Measurements from ENCODE around the gene CXADR. TPM values are rescaled to one million over a fixed set of nuclear protein-coding genes. Genes with fewer than 3 reads are reported as not detected.

The CXADR gene
- total RNA-seq, 1 experiment from 2014 or later = 152 TPM

DNA sequence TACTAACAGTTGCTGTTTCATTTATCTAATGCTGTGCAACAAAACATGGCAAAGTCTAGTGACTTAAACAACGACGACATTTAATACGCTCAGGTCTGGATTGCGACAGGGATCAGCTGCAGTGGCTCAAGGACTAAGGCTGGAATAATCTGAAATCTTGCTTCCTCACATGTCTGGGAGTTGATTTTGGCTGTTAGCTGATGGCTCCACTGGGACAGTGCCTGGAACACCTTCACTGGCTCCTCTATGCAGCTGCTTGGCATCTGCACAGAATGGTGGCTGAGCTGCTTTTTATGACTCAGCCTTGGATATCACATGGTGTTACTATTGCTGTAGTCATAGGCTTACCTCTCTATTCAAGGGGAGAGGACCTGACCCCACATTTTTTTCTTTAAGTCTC is 123.9 kb downstream of the CXADR start:
- H3K4me2 ChIP-seq (ENCODE audit: insufficient read depth, insufficient read length, low read length) = no peak overlapping the region
- no CpG with 5 or more reads among the region's 4 CpGs for WGBS (ENCODE audit: extremely low coverage, insufficient read length, low lambda C conversion rate)

More for the DNA sequence above, 123.9 kb downstream of the CXADR start:
- H3T11ph ChIP-seq (ENCODE audit: low read length) = no peak overlapping the region
- H4K5ac ChIP-seq (ENCODE audit: insufficient read length, low read depth, low read length) = no peak overlapping the region
- H3K27ac ChIP-seq (ENCODE audit: insufficient read length, low read depth, low read length) = no peak overlapping the region
- H4K8ac ChIP-seq (replicated peaks; ENCODE audit: insufficient read length, low read depth, low read length) = no peak overlapping the region
- Mint-ChIP-seq H3K4me3 (no peak overlapping the region), H3K36me3 (ENCODE audit: insufficient read depth in 1 of 3, low read depth in 3 of 3) (peaks cover 2 to 6% (median 3%) of the 10 kb centered on the region in 3 experiments; a peak in 4 of 7 replicates), H3K27ac (no peak overlapping the region), H3K9me3 (peaks cover 4 to 12% of the 10 kb centered on the region in 2 experiments), H3K27me3 (ENCODE audit: low read depth) (no peaks in the 10 kb centered on the region; the same call in 1 of the 2 replicates), H3K4me1 (no peaks in the 10 kb centered on the region)
- no peak for DNase-seq
- H2AFZ ChIP-seq (ENCODE audit: low read length) = no peak overlapping the region
- H3K4ac ChIP-seq (ENCODE audit: low read depth, low read length) = no peak overlapping the region
- H3K9ac ChIP-seq (ENCODE audit: extremely low read depth, insufficient read length, low read length) = no peak overlapping the region
- H2BK12ac ChIP-seq (ENCODE audit: insufficient read length, low read depth, low read length) = no peak overlapping the region
- H3K14ac ChIP-seq (ENCODE audit: insufficient read depth, low read length) = no peak overlapping the region
- no peak overlapping the region for H3K56ac ChIP-seq (ENCODE audit: insufficient read length, low read depth, low read length)
- H3K23ac ChIP-seq (ENCODE audit: insufficient read length, low read depth, low read length) = no peak overlapping the region
- H3K9me3 ChIP-seq (ENCODE audit: control insufficient read depth, low read depth, low read length) = no peaks in the 10 kb centered on the region
- no peak overlapping the region for H2BK20ac ChIP-seq (ENCODE audit: low read depth, low read length, poor library complexity, severe bottlenecking)
- no peak overlapping the region for H3K18ac ChIP-seq (ENCODE audit: insufficient read length, low read depth, low read length)
- H3K79me2 ChIP-seq (ENCODE audit: insufficient read depth, low read length) = no peaks in the 10 kb centered on the region
- H4K91ac ChIP-seq (ENCODE audit: insufficient read length, low read depth, low read length) = no peak overlapping the region
- no peaks in the 10 kb centered on the region for H4K20me1 ChIP-seq (ENCODE audit: control insufficient read depth, insufficient read depth, insufficient read length)
- H2BK120ac ChIP-seq (ENCODE audit: low read depth, low read length, poor library complexity, severe bottlenecking) = no peak overlapping the region
- H2BK5ac ChIP-seq (ENCODE audit: insufficient read length, low read length) = no peak overlapping the region
- H3K27me3 ChIP-seq (ENCODE audit: insufficient read depth, low read length) = no peaks in the 10 kb centered on the region
- H3K79me1 ChIP-seq (ENCODE audit: insufficient read depth, low read depth, low read length, poor library complexity, severe bottlenecking) = no peaks in the 10 kb centered on the region
- no peak overlapping the region for H2BK15ac ChIP-seq (ENCODE audit: low read depth, low read length)
- H3K4me1 ChIP-seq (ENCODE audit: insufficient read depth, low read length) = no peaks in the 10 kb centered on the region
- TF ChIP-seq, protein P1, sequence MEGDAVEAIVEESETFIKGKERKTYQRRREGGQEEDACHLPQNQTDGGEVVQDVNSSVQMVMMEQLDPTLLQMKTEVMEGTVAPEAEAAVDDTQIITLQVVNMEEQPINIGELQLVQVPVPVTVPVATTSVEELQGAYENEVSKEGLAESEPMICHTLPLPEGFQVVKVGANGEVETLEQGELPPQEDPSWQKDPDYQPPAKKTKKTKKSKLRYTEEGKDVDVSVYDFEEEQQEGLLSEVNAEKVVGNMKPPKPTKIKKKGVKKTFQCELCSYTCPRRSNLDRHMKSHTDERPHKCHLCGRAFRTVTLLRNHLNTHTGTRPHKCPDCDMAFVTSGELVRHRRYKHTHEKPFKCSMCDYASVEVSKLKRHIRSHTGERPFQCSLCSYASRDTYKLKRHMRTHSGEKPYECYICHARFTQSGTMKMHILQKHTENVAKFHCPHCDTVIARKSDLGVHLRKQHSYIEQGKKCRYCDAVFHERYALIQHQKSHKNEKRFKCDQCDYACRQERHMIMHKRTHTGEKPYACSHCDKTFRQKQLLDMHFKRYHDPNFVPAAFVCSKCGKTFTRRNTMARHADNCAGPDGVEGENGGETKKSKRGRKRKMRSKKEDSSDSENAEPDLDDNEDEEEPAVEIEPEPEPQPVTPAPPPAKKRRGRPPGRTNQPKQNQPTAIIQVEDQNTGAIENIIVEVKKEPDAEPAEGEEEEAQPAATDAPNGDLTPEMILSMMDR (conservative IDR thresholded peaks at IDR 0.05) = no peak
- H2AK5ac ChIP-seq (ENCODE audit: insufficient read length, low read length) = no peak overlapping the region
- no peaks in the 10 kb centered on the region for H3K23me2 ChIP-seq (ENCODE audit: insufficient read length, low read depth, low read length, poor library complexity, severe bottlenecking)

Data from H9 (cell line).